Osteocyte (in vitro differentiated cells): Measurements from ENCODE around the gene TULP1. TPM values are rescaled to one million over a fixed set of nuclear protein-coding genes. Genes with fewer than 3 reads are reported as not detected.

Source experiments
- DNase-seq: peaks from one replicate; pipeline ENCODE4 v3.0.0; 2021; ENCODE audit warnings: mixed read lengths; ENCODE audit not compliant: unreplicated experiment; ENCODE audit errors: extremely low spot score
- H3K27ac Mint-ChIP-seq: one replicate; pipeline ENCODE4 v1.8.0; 2021; ENCODE audit warnings: mild to moderate bottlenecking, mixed read lengths; ENCODE audit not compliant: unreplicated experiment
- H3K27me3 Mint-ChIP-seq: one replicate; pipeline ENCODE4 v1.8.0; 2021; ENCODE audit warnings: mixed read lengths; ENCODE audit not compliant: unreplicated experiment
- H3K36me3 Mint-ChIP-seq: one replicate; pipeline ENCODE4 v1.8.0; 2021; ENCODE audit warnings: mixed read lengths; ENCODE audit not compliant: unreplicated experiment
- H3K4me1 Mint-ChIP-seq: one replicate; pipeline ENCODE4 v1.8.0; 2021; ENCODE audit warnings: mixed read lengths; ENCODE audit not compliant: unreplicated experiment
- H3K4me3 Mint-ChIP-seq: one replicate; pipeline ENCODE4 v1.8.0; 2021; ENCODE audit warnings: mild to moderate bottlenecking, moderate library complexity, mixed read lengths; ENCODE audit not compliant: unreplicated experiment
- H3K9me3 Mint-ChIP-seq: one replicate; pipeline ENCODE4 v1.8.0; 2021; ENCODE audit warnings: mixed read lengths; ENCODE audit not compliant: unreplicated experiment
- total RNA-seq: library from RNA; stranded (reverse); gene quantifications from 2 replicates; pipeline ENCODE4 v1.2.1, GENCODE V29; 2021
- TF ChIP-seq, protein P1 (sequence below): fragments of 200-600 bp; sonication (generic); IDR thresholded peaks from 2 replicates; pipeline ENCODE4 v1.5.0; 2021; ENCODE audit warnings: antibody characterized with exemption, mild to moderate bottlenecking, moderate library complexity

The TULP1 gene
- total RNA-seq, 1 donor from 2014 or later: not detected

DNA sequence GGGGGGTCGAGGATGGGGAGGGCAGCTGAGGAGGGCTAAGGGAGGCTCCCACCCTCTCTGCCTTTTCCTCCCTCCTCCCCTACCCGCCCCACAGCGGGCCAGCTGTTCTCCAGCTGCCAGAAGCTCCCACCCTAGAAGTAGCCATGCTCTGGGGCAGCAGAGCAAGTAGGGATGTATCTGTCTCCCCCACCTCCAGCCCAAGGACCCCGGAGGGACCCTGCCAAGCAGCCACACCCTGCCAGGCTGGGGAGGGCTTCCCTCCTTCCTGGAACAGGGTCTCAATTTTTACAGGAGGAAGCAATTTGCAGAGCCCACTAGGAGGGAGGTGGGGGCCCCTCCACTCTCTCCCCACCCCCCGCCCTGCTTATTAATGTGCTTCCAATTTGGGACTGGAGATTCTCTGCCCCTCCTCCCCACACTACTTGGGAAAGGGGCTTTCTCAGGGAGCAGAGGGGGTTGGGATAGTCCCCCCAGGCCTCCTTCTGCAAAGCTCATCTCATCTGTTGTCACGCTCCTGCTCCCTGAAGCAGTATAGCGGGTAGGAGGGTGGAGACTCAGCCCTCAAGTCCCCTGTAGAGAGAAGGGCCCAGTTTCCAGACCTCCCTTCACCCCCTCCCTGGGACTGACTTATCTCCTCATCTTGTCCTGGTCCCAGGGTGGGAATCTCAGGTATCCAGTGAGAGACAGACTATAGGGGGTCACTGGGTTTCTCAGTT lies 20.3 kb downstream of the TULP1 start:
- Mint-ChIP-seq H3K27me3 (no peaks in the 10 kb centered on the region), H3K4me3 (no peak overlapping the region), H3K9me3 (no peaks in the 10 kb centered on the region), H3K27ac (peak overlapping the region; percentile 84), H3K4me1 (peaks cover 74% of the 10 kb centered on the region), H3K36me3 (no peaks in the 10 kb centered on the region)
- no peak for DNase-seq
- TF ChIP-seq, protein P1, sequence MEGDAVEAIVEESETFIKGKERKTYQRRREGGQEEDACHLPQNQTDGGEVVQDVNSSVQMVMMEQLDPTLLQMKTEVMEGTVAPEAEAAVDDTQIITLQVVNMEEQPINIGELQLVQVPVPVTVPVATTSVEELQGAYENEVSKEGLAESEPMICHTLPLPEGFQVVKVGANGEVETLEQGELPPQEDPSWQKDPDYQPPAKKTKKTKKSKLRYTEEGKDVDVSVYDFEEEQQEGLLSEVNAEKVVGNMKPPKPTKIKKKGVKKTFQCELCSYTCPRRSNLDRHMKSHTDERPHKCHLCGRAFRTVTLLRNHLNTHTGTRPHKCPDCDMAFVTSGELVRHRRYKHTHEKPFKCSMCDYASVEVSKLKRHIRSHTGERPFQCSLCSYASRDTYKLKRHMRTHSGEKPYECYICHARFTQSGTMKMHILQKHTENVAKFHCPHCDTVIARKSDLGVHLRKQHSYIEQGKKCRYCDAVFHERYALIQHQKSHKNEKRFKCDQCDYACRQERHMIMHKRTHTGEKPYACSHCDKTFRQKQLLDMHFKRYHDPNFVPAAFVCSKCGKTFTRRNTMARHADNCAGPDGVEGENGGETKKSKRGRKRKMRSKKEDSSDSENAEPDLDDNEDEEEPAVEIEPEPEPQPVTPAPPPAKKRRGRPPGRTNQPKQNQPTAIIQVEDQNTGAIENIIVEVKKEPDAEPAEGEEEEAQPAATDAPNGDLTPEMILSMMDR: no peak

DNA sequence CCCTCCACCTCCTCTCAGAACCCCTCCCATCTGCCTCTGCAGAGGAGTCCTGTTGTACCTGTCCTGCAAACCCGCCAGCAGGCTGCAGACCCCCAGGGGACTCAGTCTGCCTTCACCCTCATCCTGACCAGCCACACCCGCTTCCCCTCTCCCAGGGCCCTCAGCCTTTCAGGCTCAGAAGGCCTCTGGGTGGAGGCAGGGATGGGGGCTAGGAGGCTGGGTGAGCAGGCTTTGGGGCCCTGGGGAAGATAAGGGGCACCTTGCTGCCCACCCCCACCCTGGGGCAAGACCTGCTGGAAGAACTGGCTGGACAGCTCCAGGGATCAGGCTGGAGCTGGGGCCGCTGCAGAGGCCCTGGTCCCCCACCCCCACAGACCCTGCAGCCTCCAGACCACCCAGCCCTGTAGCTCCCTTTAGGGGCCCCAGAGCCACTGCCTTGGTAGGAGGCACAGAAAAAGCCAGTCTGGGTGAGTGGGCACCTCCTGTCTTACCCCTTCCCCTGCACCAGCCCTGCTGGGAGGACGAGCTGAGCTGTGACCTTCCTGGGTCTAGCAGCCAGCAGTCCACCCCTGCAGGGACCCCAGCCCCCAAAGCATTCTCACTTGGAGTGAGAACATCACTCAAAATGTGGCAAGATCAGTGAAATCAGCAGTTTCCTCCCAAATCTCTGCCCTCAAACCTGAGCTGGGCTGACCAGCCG lies 21.0 kb downstream of the TULP1 start:
- no peak for DNase-seq
- H3K36me3 Mint-ChIP-seq: no peaks in the 10 kb centered on the region
- TF ChIP-seq, protein P1: no peak
- H3K27me3 Mint-ChIP-seq: no peaks in the 10 kb centered on the region
- peak overlapping the region; percentile 92 for H3K27ac Mint-ChIP-seq
- peak overlapping the region; percentile 52 for H3K4me3 Mint-ChIP-seq
- no peaks in the 10 kb centered on the region for H3K9me3 Mint-ChIP-seq
- peaks cover 80% of the 10 kb centered on the region for H3K4me1 Mint-ChIP-seq

DNA sequence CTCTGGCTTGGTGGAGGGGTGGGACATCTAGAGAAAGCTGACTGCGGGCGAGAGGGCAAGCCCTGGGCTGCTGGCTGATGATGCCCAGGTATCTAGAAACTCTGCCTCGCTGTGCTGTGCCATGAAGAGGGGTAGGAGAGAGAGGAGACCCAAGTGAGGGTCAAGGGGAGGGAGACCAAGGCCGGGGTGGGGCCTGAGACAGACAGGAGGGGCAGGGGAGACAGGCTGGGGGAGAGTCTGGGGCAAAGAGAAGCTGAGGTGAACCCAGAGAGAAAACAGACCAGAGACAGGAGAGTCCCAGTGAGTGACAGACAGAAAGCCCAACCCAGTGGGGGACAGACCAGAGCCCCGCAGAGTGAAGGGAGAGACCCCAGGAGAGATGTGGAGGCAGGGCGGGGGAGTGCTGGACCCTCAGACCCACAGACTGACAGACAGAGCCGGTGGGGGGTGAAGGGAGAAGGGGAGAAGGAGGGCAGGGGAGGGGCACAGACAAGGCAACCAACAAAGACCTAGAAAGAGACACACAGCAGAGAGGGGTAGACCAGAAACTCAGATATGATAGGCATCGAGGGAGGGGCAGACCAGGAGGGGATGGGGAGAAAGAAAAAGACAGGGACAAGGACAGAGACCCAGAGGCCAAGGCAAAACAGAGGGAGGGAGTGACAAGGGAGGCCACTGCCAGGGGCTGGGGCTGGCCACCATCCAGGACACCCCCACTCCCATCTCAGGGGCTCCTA lies 21.7 kb downstream of the TULP1 start:
- Mint-ChIP-seq H3K27ac (peak overlapping the region; percentile 92), H3K4me3 (peak overlapping the region; percentile 59), H3K9me3 (no peaks in the 10 kb centered on the region), H3K4me1 (peaks cover 82% of the 10 kb centered on the region), H3K36me3 (no peaks in the 10 kb centered on the region), H3K27me3 (no peaks in the 10 kb centered on the region)
- TF ChIP-seq, protein P1: no peak
- no peak for DNase-seq

DNA sequence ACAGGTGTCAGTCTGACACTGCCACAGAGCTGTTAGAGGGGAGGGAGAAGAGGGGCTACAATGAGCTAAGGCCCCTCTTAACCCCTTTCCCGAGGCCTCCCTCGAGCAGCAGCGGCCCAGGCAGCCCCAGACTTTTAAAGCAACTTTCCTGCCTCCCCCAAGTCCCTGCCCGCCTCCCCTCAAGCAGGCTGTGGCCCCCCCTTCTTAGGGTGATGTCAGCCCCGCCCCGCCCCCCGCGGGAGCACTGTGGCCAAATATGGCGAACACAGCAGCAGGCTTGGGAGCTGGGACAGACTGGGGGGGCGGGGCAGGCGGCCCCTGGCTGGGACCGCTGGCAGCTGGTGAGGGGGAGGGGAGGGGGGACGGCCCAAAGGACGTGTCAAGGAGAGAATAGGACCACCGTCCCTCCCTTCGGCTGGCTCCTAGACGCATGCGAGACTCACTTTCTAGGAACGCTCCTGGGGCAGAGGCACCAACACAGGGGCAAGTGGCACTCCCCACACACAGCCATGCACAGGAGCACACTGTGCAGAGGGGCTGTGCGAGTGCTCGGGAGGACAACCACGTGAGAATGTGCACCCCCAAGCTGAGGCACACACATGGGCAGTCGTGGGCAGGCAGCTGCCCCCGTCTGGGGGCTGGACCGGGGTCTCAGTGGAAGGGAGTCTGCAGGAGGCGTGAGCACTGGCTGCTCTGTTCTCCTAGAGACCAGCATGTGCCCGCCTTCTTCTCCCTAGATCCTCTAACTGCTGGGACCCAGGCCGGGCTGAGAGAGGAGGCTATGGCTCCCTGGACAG lies 22.5 kb downstream of the TULP1 start:
- no peak for DNase-seq
- Mint-ChIP-seq H3K4me1 (peaks cover 82% of the 10 kb centered on the region), H3K27ac (peak overlapping the region; percentile 92), H3K27me3 (no peaks in the 10 kb centered on the region), H3K36me3 (peaks cover 3% of the 10 kb centered on the region), H3K9me3 (no peaks in the 10 kb centered on the region), H3K4me3 (peak overlapping the region; percentile 59)
- TF ChIP-seq, protein P1: no peak
